Liver (tissue), 9 donors: ENCODE results near the gene IYD. TPM values are rescaled to one million over a fixed set of nuclear protein-coding genes. Genes with fewer than 3 reads are reported as not detected.

Experiments
- DNase-seq: peaks from one replicate; pipeline ENCODE4 v3.0.0-alpha.2; 2017; ENCODE audit warnings: low spot score
- H3K27ac ChIP-seq, 2 donors: one replicate each; pipeline ENCODE4 v1.7.0; 2013; ENCODE audit warnings: inconsistent platforms in 2 of 2, low read length in 2 of 2, control low read depth in 1 of 2, low read depth in 1 of 2, mild to moderate bottlenecking in 1 of 2
- H3K27me3 ChIP-seq, 4 donors: one replicate each; pipeline versions ENCODE4 v1.6.1 to v1.7.0; 2013; ENCODE audit warnings: low read length in 3 of 4, inconsistent platforms in 1 of 4, mild to moderate bottlenecking in 1 of 4, moderate library complexity in 1 of 4; ENCODE audit not compliant: control insufficient read depth in 4 of 4, insufficient read depth in 4 of 4
- H3K36me3 ChIP-seq, 4 donors: one replicate each; pipeline versions ENCODE4 v1.6.1 to v1.7.0; 2013; ENCODE audit warnings: low read length in 3 of 4, mild to moderate bottlenecking in 3 of 4, low read depth in 1 of 4, moderate library complexity in 1 of 4; ENCODE audit not compliant: control insufficient read depth in 4 of 4, insufficient read depth in 3 of 4
- H3K4me1 ChIP-seq, 4 donors: one replicate each; pipeline versions ENCODE4 v1.6.1 to v1.7.0; 2013; ENCODE audit warnings: low read length in 3 of 4, mild to moderate bottlenecking in 3 of 4, moderate library complexity in 1 of 4; ENCODE audit not compliant: control insufficient read depth in 4 of 4, insufficient read depth in 4 of 4
- H3K4me3 ChIP-seq, 3 donors: one replicate each; pipeline versions ENCODE4 v1.6.1 to v1.7.0; 2013; ENCODE audit warnings: low read length in 3 of 3, control low read depth in 1 of 3, low read depth in 1 of 3, mild to moderate bottlenecking in 1 of 3
- H3K9ac ChIP-seq, 2 donors: one replicate each; pipeline ENCODE4 v1.7.0; 2013; ENCODE audit warnings: low read length in 2 of 2, mild to moderate bottlenecking in 2 of 2, moderate library complexity in 2 of 2, control low read depth in 1 of 2, low read depth in 1 of 2
- H3K9me3 ChIP-seq, 4 donors: one replicate each; pipeline versions ENCODE4 v1.6.1 to v1.7.0; 2013; ENCODE audit warnings: low read length in 3 of 4; ENCODE audit not compliant: control insufficient read depth in 4 of 4
- EGR1 ChIP-seq, 2 donors: IDR thresholded peaks; 2 replicates each; pipeline ENCODE4 v1.6.1; 2016 to 2018; ENCODE audit warnings: antibody characterized with exemption in 2 of 2, low read depth in 2 of 2
- FOXA1 ChIP-seq: IDR thresholded peaks from 2 replicates; pipeline ENCODE4 v1.6.1; 2016; ENCODE audit warnings: antibody characterized with exemption
- FOXA2 ChIP-seq: IDR thresholded peaks from 2 replicates; pipeline ENCODE4 v1.6.1; 2016; ENCODE audit warnings: antibody characterized with exemption
- GABPA ChIP-seq, 2 donors: IDR thresholded peaks in 1 of 2; conservative IDR thresholded peaks in 1 of 2; 2 replicates each; pipeline ENCODE4 v1.6.1; 2016; ENCODE audit warnings: antibody characterized with exemption in 2 of 2, mild to moderate bottlenecking in 1 of 2, moderate library complexity in 1 of 2
- HNF4A ChIP-seq, 2 donors: conservative IDR thresholded peaks; 2 replicates each; pipeline ENCODE4 v1.6.1; 2016; ENCODE audit warnings: antibody characterized with exemption in 2 of 2, mild to moderate bottlenecking in 2 of 2
- JUND ChIP-seq, 2 donors: IDR thresholded peaks; 2 replicates each; pipeline ENCODE4 v1.6.1; 2016; ENCODE audit warnings: antibody characterized with exemption in 2 of 2
- NR2F2 ChIP-seq: IDR thresholded peaks from 2 replicates; pipeline ENCODE4 v1.6.1; 2016; ENCODE audit warnings: antibody characterized with exemption
- RAD21 ChIP-seq, 2 donors: IDR thresholded peaks; 2 replicates each; pipeline ENCODE4 v1.6.1; 2016; ENCODE audit warnings: antibody characterized with exemption in 2 of 2, mild to moderate bottlenecking in 2 of 2
- RXRA ChIP-seq, 2 donors: IDR thresholded peaks; 2 replicates each; pipeline ENCODE4 v1.6.1; 2017 to 2018; ENCODE audit warnings: antibody characterized with exemption in 2 of 2, mild to moderate bottlenecking in 1 of 2
- SP1 ChIP-seq: IDR thresholded peaks from 2 replicates; pipeline ENCODE4 v1.6.1; 2018; ENCODE audit warnings: antibody characterized with exemption, mild to moderate bottlenecking
- YY1 ChIP-seq: IDR thresholded peaks from 2 replicates; pipeline ENCODE4 v1.6.1; 2016; ENCODE audit warnings: antibody characterized with exemption, mild to moderate bottlenecking
- WGBS: extraction: QIAGEN DNeasy Blood & Tissue Kit; methylation state at CpG from one replicate; pipeline ENCODE4 v1.1.7; 2013; 5-methylcytosine and 5-hydroxymethylcytosine counted together
- polyA plus RNA-seq, 2 donors: library from polyadenylated mRNA; stranded (reverse) in 1 of 2; unstranded in 1 of 2; fragments of 200-250 nt in 1 of 2; fragments of >200 nt in 1 of 2; fragmentation: Nextera tagmentation in 1 of 2; extraction: Ambion mirVana in 1 of 2; gene quantifications; one replicate each; pipeline versions ENCODE4 v1.2.1 to v1.2.3, GENCODE V29; 2013 to 2015
- total RNA-seq, 2 donors: library from RNA; depleted of rRNA; stranded (reverse); fragments of >200 nt; gene quantifications; one replicate each; pipeline ENCODE4 v1.2.3, GENCODE V29; 2014
- TF ChIP-seq, protein P1 (sequence below): IDR thresholded peaks from 2 replicates; pipeline ENCODE4 v1.6.1; 2016; ENCODE audit warnings: antibody characterized with exemption
- TF ChIP-seq, protein P2 (sequence below): fragments of 150-350 bp; IDR thresholded peaks from 2 replicates; pipeline ENCODE4 v1.5.1; 2017; ENCODE audit warnings: improper control_type of control experiment, low read depth, low read length; ENCODE audit not compliant: missing input control
- TF ChIP-seq, protein P3 (sequence below): IDR thresholded peaks from 2 replicates; pipeline ENCODE4 v1.6.1; 2016; ENCODE audit warnings: antibody characterized with exemption
- TF ChIP-seq, protein P4 (sequence below): IDR thresholded peaks from 2 replicates; pipeline ENCODE4 v1.6.1; 2016; ENCODE audit warnings: antibody characterized with exemption, mild to moderate bottlenecking
- donor health status: healthy.
- donor health status: healthy.
- donor health status: healthy.
- donor health status: healthy.
- donor health status: healthy.

IYD gene
- total and polyA plus RNA-seq, 4 donors, result 1.6 to 6.2 (median 2.6) TPM

DNA sequence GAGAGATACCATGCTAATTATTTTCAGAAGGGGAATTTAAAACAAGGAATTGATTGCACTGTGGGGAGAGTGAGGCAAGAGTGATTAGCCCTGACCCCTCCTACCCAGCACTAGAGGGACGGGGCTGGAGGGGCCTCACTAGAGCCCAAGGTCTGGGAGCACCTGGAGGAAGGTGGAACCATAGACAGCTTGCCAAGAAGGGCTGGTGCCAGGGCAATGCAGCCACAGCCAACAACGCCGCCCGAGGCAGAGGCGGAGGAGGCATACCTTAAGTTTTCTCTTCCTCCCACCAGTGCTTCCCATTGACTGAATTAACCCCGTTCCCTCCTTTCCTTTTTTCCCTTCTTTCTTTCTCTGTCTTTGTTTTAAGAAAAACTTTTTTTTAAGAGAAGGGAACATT lies 40.0 kb downstream of the IYD start:
- TF ChIP-seq RXRA (IDR thresholded peaks at IDR 0.05) (no peak), FOXA2 (no peak), GABPA (IDR thresholded peaks at IDR 0.05 in 1 of 2, conservative IDR thresholded peaks at IDR 0.05 in 1 of 2) (no peak), SP1 (no peak), YY1 (no peak)
- TF ChIP-seq, protein P1, sequence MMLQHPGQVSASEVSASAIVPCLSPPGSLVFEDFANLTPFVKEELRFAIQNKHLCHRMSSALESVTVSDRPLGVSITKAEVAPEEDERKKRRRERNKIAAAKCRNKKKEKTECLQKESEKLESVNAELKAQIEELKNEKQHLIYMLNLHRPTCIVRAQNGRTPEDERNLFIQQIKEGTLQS, result no peak
- TF ChIP-seq, protein P2, sequence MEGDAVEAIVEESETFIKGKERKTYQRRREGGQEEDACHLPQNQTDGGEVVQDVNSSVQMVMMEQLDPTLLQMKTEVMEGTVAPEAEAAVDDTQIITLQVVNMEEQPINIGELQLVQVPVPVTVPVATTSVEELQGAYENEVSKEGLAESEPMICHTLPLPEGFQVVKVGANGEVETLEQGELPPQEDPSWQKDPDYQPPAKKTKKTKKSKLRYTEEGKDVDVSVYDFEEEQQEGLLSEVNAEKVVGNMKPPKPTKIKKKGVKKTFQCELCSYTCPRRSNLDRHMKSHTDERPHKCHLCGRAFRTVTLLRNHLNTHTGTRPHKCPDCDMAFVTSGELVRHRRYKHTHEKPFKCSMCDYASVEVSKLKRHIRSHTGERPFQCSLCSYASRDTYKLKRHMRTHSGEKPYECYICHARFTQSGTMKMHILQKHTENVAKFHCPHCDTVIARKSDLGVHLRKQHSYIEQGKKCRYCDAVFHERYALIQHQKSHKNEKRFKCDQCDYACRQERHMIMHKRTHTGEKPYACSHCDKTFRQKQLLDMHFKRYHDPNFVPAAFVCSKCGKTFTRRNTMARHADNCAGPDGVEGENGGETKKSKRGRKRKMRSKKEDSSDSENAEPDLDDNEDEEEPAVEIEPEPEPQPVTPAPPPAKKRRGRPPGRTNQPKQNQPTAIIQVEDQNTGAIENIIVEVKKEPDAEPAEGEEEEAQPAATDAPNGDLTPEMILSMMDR, result no peak
- TF ChIP-seq, protein P3, sequence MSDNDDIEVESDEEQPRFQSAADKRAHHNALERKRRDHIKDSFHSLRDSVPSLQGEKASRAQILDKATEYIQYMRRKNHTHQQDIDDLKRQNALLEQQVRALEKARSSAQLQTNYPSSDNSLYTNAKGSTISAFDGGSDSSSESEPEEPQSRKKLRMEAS, result no peak
- no peak overlapping the region for H3K4me3 ChIP-seq
- H3K27me3 ChIP-seq, result no peaks in the 10 kb centered on the region
- no peak for DNase-seq
- peaks cover 3 to 21% (median 13%) of the 10 kb centered on the region in 4 donors for H3K4me1 ChIP-seq
- no peaks in the 10 kb centered on the region for H3K9me3 ChIP-seq
- no peak overlapping the region for H3K27ac ChIP-seq
- H3K9ac ChIP-seq, result no peak overlapping the region
- 65% methylated on average over 6 of the region's 6 CpGs for WGBS
- H3K36me3 ChIP-seq, result no peaks in the 10 kb centered on the region

DNA sequence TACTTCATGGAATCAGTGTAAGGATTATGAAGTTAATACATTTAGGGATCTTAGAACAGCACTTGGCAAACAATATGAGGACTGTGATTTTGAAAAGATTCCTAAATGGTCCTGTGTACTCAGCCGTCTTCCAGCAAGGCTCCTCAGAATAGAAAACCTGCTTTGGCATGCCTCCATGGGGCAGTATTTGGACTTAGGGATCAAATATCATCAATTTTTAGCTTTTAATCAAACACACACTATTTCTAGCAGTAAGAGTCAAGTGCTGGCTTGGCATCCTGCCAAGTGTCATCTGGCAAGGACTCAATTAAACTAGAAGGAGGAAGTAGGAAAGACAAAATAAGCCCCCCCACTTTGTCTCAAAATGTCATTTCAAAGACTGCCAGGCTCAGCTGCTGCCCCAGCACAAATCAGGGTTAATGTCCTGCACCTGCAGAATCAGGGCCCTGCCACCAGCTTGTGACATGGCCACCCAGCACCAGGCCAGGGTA lies 40.8 kb downstream of the IYD start:
- Histone ChIP-seq H3K27me3 (no peaks in the 10 kb centered on the region), H3K27ac (peak overlapping the region; percentile 46 to 54), H3K36me3 (no peaks in the 10 kb centered on the region), H3K4me3 (no peak overlapping the region), H3K9me3 (no peaks in the 10 kb centered on the region), H3K9ac (no peak overlapping the region), H3K4me1 (peaks cover 3 to 21% (median 13%) of the 10 kb centered on the region in 4 donors)
- DNase-seq, result peak; percentile 55
- 5% methylated on average over 1 of the region's 1 CpG for WGBS
- TF ChIP-seq JUND (IDR thresholded peaks at IDR 0.05), result peak in 1 of 2 donors; percentile 26
- TF ChIP-seq RXRA (IDR thresholded peaks at IDR 0.05), result peak in 1 of 2 donors; percentile 11
- TF ChIP-seq FOXA1, result no peak
- TF ChIP-seq, protein P3, result no peak
- peak; percentile 33 to 78 for TF ChIP-seq HNF4A (conservative IDR thresholded peaks at IDR 0.05)
- TF ChIP-seq SP1, result no peak
- TF ChIP-seq, protein P4, sequence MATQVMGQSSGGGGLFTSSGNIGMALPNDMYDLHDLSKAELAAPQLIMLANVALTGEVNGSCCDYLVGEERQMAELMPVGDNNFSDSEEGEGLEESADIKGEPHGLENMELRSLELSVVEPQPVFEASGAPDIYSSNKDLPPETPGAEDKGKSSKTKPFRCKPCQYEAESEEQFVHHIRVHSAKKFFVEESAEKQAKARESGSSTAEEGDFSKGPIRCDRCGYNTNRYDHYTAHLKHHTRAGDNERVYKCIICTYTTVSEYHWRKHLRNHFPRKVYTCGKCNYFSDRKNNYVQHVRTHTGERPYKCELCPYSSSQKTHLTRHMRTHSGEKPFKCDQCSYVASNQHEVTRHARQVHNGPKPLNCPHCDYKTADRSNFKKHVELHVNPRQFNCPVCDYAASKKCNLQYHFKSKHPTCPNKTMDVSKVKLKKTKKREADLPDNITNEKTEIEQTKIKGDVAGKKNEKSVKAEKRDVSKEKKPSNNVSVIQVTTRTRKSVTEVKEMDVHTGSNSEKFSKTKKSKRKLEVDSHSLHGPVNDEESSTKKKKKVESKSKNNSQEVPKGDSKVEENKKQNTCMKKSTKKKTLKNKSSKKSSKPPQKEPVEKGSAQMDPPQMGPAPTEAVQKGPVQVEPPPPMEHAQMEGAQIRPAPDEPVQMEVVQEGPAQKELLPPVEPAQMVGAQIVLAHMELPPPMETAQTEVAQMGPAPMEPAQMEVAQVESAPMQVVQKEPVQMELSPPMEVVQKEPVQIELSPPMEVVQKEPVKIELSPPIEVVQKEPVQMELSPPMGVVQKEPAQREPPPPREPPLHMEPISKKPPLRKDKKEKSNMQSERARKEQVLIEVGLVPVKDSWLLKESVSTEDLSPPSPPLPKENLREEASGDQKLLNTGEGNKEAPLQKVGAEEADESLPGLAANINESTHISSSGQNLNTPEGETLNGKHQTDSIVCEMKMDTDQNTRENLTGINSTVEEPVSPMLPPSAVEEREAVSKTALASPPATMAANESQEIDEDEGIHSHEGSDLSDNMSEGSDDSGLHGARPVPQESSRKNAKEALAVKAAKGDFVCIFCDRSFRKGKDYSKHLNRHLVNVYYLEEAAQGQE, result no peak
- no peak for TF ChIP-seq EGR1 (IDR thresholded peaks at IDR 0.05; ENCODE audit: low read depth in 2 of 2)
- no peak for TF ChIP-seq RAD21 (IDR thresholded peaks at IDR 0.05)
- peak; percentile 13 for TF ChIP-seq NR2F2
